K562 (cell line): ENCODE data around the gene PPAT. TPM values are rescaled to one million over a fixed set of nuclear protein-coding genes. Genes with fewer than 3 reads are reported as not detected.

Experiments
- CHD1 ChIP-seq: fragments of 200-600 bp; sonication (generic); IDR thresholded peaks from one replicate; pipeline ENCODE4 v1.6.1; 2012; ENCODE audit warnings: mild to moderate bottlenecking, moderate library complexity, low read length, inconsistent platforms
- CHD2 ChIP-seq: IDR thresholded peaks from 2 replicates; pipeline ENCODE4 v1.6.1; 2011; ENCODE audit warnings: low read depth, low read length
- DIDO1 ChIP-seq: fragments of 450-650 bp; IDR thresholded peaks from 2 replicates; pipeline ENCODE4 v1.6.1; 2016; ENCODE audit warnings: low read depth, missing biosample characterization, missing genetic modification characterization
- EHMT2 ChIP-seq: fragments of 450-650 bp; IDR thresholded peaks from 2 replicates; pipeline ENCODE4 v1.6.1; 2018; ENCODE audit warnings: antibody characterized with exemption
- HNRNPH1 ChIP-seq: fragments of 200-400 bp; formaldehyde crosslinking; optimal IDR thresholded peaks from 2 replicates; pipeline ENCODE3; 2017; ENCODE audit warnings: low read depth, mild to moderate bottlenecking, low read length, moderate library complexity
- MCM3 ChIP-seq: fragments of 450-650 bp; IDR thresholded peaks from 2 replicates; pipeline ENCODE4 v1.6.1; 2016
- MYC ChIP-seq, 2 experiments: fragments of 250-450 bp in 1 of 2; sonication (Bioruptor Pico) in 1 of 2; IDR thresholded peaks; 2 replicates each; pipeline versions ENCODE4 v1.5.1 to v1.6.1; 2012 to 2021; ENCODE audit warnings: low read depth in 2 of 2, borderline replicate concordance in 1 of 2, improper control_type of control experiment in 1 of 2, low read length in 1 of 2, mild to moderate bottlenecking in 1 of 2, moderate library complexity in 1 of 2
- OTX1 ChIP-seq: fragments of 450-650 bp; formaldehyde crosslinking; IDR thresholded peaks from 2 replicates; pipeline ENCODE4 v1.4.0; 2022; ENCODE audit warnings: mild to moderate bottlenecking
- RBFOX2 ChIP-seq: fragments of 200-400 bp; formaldehyde crosslinking; IDR thresholded peaks from 2 replicates; pipeline ENCODE4 v1.6.1; 2017; ENCODE audit warnings: low read depth, mild to moderate bottlenecking, low read length, moderate library complexity
- RBM14 ChIP-seq: fragments of 200-400 bp; formaldehyde crosslinking; IDR thresholded peaks from 2 replicates; pipeline ENCODE4 v1.6.1; 2018; ENCODE audit warnings: low read depth, mild to moderate bottlenecking, low read length, moderate library complexity, borderline replicate concordance; ENCODE audit not compliant: insufficient read depth
- SNIP1 ChIP-seq: fragments of 450-650 bp; IDR thresholded peaks from 2 replicates; pipeline ENCODE4 v1.7.1; 2017; ENCODE audit warnings: low read depth, mild to moderate bottlenecking
- SP1 ChIP-seq: sonication (generic); formaldehyde crosslinking; IDR thresholded peaks from 2 replicates; pipeline ENCODE4 v1.8.1; 2022; ENCODE audit warnings: mild to moderate bottlenecking, missing genetic modification reagents
- TOE1 ChIP-seq, 2 experiments: fragments of 450-650 bp in 1 of 2; sonication (generic) in 1 of 2; formaldehyde crosslinking in 1 of 2; IDR thresholded peaks; 2 replicates each; pipeline versions ENCODE4 v1.7.1 to v1.8.0; 2016 to 2022; ENCODE audit warnings: borderline replicate concordance in 2 of 2, mild to moderate bottlenecking in 2 of 2, antibody characterized with exemption in 1 of 2, inconsistent platforms in 1 of 2, low read depth in 1 of 2, missing genetic modification reagents in 1 of 2, moderate library complexity in 1 of 2
- ZNF121 ChIP-seq: sonication (generic); formaldehyde crosslinking; conservative IDR thresholded peaks from 2 replicates; pipeline ENCODE4 v1.8.0; 2022; ENCODE audit warnings: missing genetic modification reagents
- ZNF589 ChIP-seq: fragments of 200-800 bp; sonication (Bioruptor generic); IDR thresholded peaks from 2 replicates; pipeline ENCODE4 v1.6.1; 2016; ENCODE audit warnings: low read depth, missing genetic modification characterization, missing compliant biosample characterization
- ZNF780A ChIP-seq: fragments of 250-450 bp; sonication (Bioruptor Pico); IDR thresholded peaks from 2 replicates; pipeline ENCODE4 v1.5.0; 2021; ENCODE audit warnings: mild to moderate bottlenecking
- ZNF830 ChIP-seq: fragments of 250-450 bp; sonication (Bioruptor Pico); IDR thresholded peaks from 2 replicates; pipeline ENCODE4 v1.5.0; 2021; ENCODE audit warnings: mild to moderate bottlenecking
- polyA plus RNA-seq, 8 experiments: library from polyadenylated mRNA; depleted of rRNA in 4 of 8; stranded (reverse) in 5 of 8; unstranded in 3 of 8; fragments of >200 nt; fragmentation: Nextera tagmentation in 2 of 8; fragmentation: Illumina TruSeq in 1 of 8; extraction: Ambion mirVana in 2 of 8; extraction: Trizol in 1 of 8; gene quantifications; 2 replicates each; pipeline versions ENCODE4 v1.2.1 to v1.2.3, GENCODE V29; 2011 to 2014; ENCODE audit warnings: inconsistent platforms in 1 of 8, missing spikeins in 1 of 8
- total RNA-seq, 7 experiments: library from RNA; depleted of rRNA in 6 of 7; stranded (reverse); fragments of >200 nt in 6 of 7; fragmentation: Illumina TruSeq in 2 of 7; extraction: Trizol in 2 of 7; gene quantifications; 2 replicates each; pipeline versions ENCODE4 v1.2.1 to v1.2.3, GENCODE V29; 2011 to 2021; ENCODE audit warnings: low replicate concordance in 1 of 7
- TF ChIP-seq, protein P1 (sequence below): sonication (generic); formaldehyde crosslinking; IDR thresholded peaks from 2 replicates; pipeline ENCODE4 v1.8.1; 2023; ENCODE audit warnings: mild to moderate bottlenecking, missing genetic modification reagents
- TF ChIP-seq, protein P2 (sequence below): fragments of 450-650 bp; IDR thresholded peaks from 2 replicates; pipeline ENCODE4 v1.6.1; 2016; ENCODE audit warnings: borderline replicate concordance
- TF ChIP-seq, protein P3 (sequence below): IDR thresholded peaks from 3 replicates; pipeline ENCODE4 v1.6.1; 2011; ENCODE audit warnings: borderline replicate concordance, mild to moderate bottlenecking, moderate library complexity; ENCODE audit not compliant: insufficient read length; ENCODE audit errors: extremely low read depth

PPAT gene
- total and polyA plus RNA-seq, 9 of the 15 experiments (the other 6 are each of a cell fraction or from before 2014, with no cell fraction given) = 36.2 to 75.8 (median 55.5) TPM

DNA sequence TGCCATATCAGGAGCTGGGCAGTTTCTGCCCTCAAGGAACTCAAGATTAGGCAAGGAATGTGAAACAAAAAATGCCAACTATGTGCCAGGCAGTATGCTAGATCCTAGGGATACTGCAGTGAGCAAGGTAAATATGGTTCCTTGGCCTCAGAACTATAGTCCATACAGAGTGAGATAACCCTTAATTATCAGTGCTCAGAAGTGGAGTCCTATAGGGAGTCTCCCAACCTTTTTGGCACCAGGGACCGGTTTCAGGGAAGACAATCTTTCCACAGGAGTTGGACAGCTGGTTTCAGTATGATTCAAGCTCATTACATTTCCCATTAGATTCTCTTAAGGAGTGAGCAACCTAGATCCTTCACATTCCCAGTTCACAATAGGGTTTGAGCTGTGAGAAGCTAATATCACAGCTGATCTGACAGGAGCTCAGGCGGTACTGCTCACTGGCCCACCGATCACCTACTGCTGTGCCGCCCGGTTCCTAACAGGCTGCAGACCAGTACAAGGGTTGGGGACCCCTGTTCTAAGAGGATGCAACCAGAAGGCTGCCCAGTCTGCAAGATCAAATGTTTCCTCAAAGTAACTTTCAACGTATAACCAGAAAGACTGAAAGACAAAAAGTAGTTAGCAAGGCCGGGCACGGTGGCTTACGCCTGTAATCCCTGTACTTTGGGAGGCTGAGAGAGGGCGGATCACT lies 30.3 kb upstream of the PPAT start (continued):
- TF ChIP-seq TOE1 (IDR thresholded peaks at IDR 0.05; ENCODE audit: borderline replicate concordance) = no peak
- TF ChIP-seq TOE1 (CRISPR knock-in tag; IDR thresholded peaks at IDR 0.05; ENCODE audit: borderline replicate concordance, low read depth) = no peak
- TF ChIP-seq DIDO1 (tag) = no peak
- TF ChIP-seq, protein P1, sequence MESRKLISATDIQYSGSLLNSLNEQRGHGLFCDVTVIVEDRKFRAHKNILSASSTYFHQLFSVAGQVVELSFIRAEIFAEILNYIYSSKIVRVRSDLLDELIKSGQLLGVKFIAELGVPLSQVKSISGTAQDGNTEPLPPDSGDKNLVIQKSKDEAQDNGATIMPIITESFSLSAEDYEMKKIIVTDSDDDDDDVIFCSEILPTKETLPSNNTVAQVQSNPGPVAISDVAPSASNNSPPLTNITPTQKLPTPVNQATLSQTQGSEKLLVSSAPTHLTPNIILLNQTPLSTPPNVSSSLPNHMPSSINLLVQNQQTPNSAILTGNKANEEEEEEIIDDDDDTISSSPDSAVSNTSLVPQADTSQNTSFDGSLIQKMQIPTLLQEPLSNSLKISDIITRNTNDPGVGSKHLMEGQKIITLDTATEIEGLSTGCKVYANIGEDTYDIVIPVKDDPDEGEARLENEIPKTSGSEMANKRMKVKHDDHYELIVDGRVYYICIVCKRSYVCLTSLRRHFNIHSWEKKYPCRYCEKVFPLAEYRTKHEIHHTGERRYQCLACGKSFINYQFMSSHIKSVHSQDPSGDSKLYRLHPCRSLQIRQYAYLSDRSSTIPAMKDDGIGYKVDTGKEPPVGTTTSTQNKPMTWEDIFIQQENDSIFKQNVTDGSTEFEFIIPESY (CRISPR knock-in tag) = no peak
- TF ChIP-seq ZNF589 (CRISPR knock-in tag) = peak; percentile 13; the same call in 1 of the 2 replicates
- peak; percentile 18; the same call in 1 of the 2 replicates for TF ChIP-seq RBFOX2
- TF ChIP-seq, protein P2, sequence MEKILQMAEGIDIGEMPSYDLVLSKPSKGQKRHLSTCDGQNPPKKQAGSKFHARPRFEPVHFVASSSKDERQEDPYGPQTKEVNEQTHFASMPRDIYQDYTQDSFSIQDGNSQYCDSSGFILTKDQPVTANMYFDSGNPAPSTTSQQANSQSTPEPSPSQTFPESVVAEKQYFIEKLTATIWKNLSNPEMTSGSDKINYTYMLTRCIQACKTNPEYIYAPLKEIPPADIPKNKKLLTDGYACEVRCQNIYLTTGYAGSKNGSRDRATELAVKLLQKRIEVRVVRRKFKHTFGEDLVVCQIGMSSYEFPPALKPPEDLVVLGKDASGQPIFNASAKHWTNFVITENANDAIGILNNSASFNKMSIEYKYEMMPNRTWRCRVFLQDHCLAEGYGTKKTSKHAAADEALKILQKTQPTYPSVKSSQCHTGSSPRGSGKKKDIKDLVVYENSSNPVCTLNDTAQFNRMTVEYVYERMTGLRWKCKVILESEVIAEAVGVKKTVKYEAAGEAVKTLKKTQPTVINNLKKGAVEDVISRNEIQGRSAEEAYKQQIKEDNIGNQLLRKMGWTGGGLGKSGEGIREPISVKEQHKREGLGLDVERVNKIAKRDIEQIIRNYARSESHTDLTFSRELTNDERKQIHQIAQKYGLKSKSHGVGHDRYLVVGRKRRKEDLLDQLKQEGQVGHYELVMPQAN = 0 out of 2 replicates have a peak, but pooled peaks have one; percentile 29
- no peak for TF ChIP-seq SNIP1
- no peak for TF ChIP-seq MYC (IDR thresholded peaks at IDR 0.05; ENCODE audit: low read depth, low read length)
- no peak for TF ChIP-seq MYC (CRISPR knock-in tag; IDR thresholded peaks at IDR 0.05; ENCODE audit: borderline replicate concordance, low read depth)
- TF ChIP-seq RBM14 = no peak
- TF ChIP-seq MCM3 = no peak
- TF ChIP-seq OTX1 (CRISPR knock-in tag) = no peak
- TF ChIP-seq ZNF780A (CRISPR knock-in tag) = no peak
- TF ChIP-seq, protein P3, sequence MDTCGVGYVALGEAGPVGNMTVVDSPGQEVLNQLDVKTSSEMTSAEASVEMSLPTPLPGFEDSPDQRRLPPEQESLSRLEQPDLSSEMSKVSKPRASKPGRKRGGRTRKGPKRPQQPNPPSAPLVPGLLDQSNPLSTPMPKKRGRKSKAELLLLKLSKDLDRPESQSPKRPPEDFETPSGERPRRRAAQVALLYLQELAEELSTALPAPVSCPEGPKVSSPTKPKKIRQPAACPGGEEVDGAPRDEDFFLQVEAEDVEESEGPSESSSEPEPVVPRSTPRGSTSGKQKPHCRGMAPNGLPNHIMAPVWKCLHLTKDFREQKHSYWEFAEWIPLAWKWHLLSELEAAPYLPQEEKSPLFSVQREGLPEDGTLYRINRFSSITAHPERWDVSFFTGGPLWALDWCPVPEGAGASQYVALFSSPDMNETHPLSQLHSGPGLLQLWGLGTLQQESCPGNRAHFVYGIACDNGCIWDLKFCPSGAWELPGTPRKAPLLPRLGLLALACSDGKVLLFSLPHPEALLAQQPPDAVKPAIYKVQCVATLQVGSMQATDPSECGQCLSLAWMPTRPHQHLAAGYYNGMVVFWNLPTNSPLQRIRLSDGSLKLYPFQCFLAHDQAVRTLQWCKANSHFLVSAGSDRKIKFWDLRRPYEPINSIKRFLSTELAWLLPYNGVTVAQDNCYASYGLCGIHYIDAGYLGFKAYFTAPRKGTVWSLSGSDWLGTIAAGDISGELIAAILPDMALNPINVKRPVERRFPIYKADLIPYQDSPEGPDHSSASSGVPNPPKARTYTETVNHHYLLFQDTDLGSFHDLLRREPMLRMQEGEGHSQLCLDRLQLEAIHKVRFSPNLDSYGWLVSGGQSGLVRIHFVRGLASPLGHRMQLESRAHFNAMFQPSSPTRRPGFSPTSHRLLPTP = no peak
- TF ChIP-seq CHD2 = no peak; the same call in 1 of the 2 replicates
- no peak for TF ChIP-seq HNRNPH1
- no peak for TF ChIP-seq EHMT2
- TF ChIP-seq ZNF121 (CRISPR knock-in tag) = no peak
- no peak for TF ChIP-seq CHD1
- TF ChIP-seq ZNF830 = no peak
- 0 out of 2 replicates have a peak, but pooled peaks have one; percentile 30 for TF ChIP-seq SP1
